SK-N-SH treated with all-trans-retinoic acid at 6 μM for 48 hours (cell line): ENCODE data around the gene TTYH3.
A peak's percentile ranks its signal among the peaks of the same experiment; 100 is the strongest.

Experiments
- ATAC-seq: fragments of 200-7000 bp; cut with Tn5 transposase; 3 replicates; pipeline ENCODE4 v1.9.1; 2020; ENCODE audit warnings: mild to moderate bottlenecking, moderate library complexity
- CSDC2 ChIP-seq: fragments of 250-450 bp; sonication (Bioruptor Pico); IDR thresholded peaks from 2 replicates; pipeline ENCODE4 v1.5.0; 2020; ENCODE audit warnings: mild to moderate bottlenecking, moderate library complexity
- GLIS3 ChIP-seq: fragments of 250-450 bp; sonication (Bioruptor Pico); IDR thresholded peaks from 2 replicates; pipeline ENCODE4 v1.5.0; 2020; ENCODE audit warnings: mild to moderate bottlenecking, moderate library complexity
- ISL1 ChIP-seq: fragments of 250-450 bp; sonication (Bioruptor Pico); IDR thresholded peaks from 2 replicates; pipeline ENCODE4 v2.1.2; 2022; ENCODE audit warnings: mild to moderate bottlenecking, moderate library complexity
- OSR1 ChIP-seq: fragments of 250-450 bp; sonication (Bioruptor Pico); IDR thresholded peaks from 2 replicates; pipeline ENCODE4 v1.8.0; 2022; ENCODE audit warnings: moderate library complexity, mild to moderate bottlenecking, inconsistent platforms
- PPARA ChIP-seq: fragments of 250-450 bp; sonication (Bioruptor Pico); IDR thresholded peaks from 2 replicates; pipeline ENCODE4 v1.5.0; 2020; ENCODE audit warnings: mild to moderate bottlenecking, borderline replicate concordance
- SNAI2 ChIP-seq: fragments of 250-450 bp; sonication (Bioruptor Pico); IDR thresholded peaks from 2 replicates; pipeline ENCODE4 v1.5.0; 2020; ENCODE audit warnings: mild to moderate bottlenecking, moderate library complexity
- TCF4 ChIP-seq: fragments of 250-450 bp; sonication (Bioruptor Pico); IDR thresholded peaks from 2 replicates; pipeline ENCODE4 v1.8.0; 2021; ENCODE audit warnings: mild to moderate bottlenecking, moderate library complexity, borderline replicate concordance
- TOX ChIP-seq: fragments of 250-450 bp; sonication (Bioruptor Pico); IDR thresholded peaks from 2 replicates; pipeline ENCODE4 v1.8.0; 2021; ENCODE audit warnings: mild to moderate bottlenecking, moderate library complexity, borderline replicate concordance
- ZC3H10 ChIP-seq: fragments of 250-450 bp; sonication (Bioruptor Pico); IDR thresholded peaks from 2 replicates; pipeline ENCODE4 v1.5.1; 2021; ENCODE audit warnings: mild to moderate bottlenecking, moderate library complexity
- ZFP3 ChIP-seq: fragments of 250-450 bp; sonication (Bioruptor Pico); IDR thresholded peaks from 2 replicates; pipeline ENCODE4 v1.5.0; 2020; ENCODE audit warnings: mild to moderate bottlenecking, moderate library complexity
- ZFP30 ChIP-seq: fragments of 450-650 bp; formaldehyde crosslinking; IDR thresholded peaks from 2 replicates; pipeline ENCODE4 v1.5.0; 2022; ENCODE audit warnings: mild to moderate bottlenecking, moderate library complexity
- ZNF565 ChIP-seq: fragments of 450-650 bp; formaldehyde crosslinking; conservative IDR thresholded peaks from 2 replicates; pipeline ENCODE4 v1.5.0; 2020; ENCODE audit warnings: low read depth, mild to moderate bottlenecking, moderate library complexity
- ZNF70 ChIP-seq: fragments of 450-650 bp; formaldehyde crosslinking; IDR thresholded peaks from 2 replicates; pipeline ENCODE4 v1.5.0; 2020; ENCODE audit warnings: mild to moderate bottlenecking, moderate library complexity
- TF ChIP-seq, protein P1 (sequence below): fragments of 250-450 bp; sonication (Bioruptor Pico); IDR thresholded peaks from 2 replicates; pipeline ENCODE4 v1.5.1; 2020; ENCODE audit warnings: low read depth, mild to moderate bottlenecking, moderate library complexity
- TF ChIP-seq, protein P2 (sequence below): fragments of 250-450 bp; sonication (Bioruptor Pico); IDR thresholded peaks from 2 replicates; pipeline ENCODE4 v1.8.0; 2021; ENCODE audit warnings: low read depth, mild to moderate bottlenecking, moderate library complexity, borderline replicate concordance
- TF ChIP-seq, protein P3 (sequence below): fragments of 250-450 bp; sonication (Bioruptor Pico); IDR thresholded peaks from 2 replicates; pipeline ENCODE4 v1.5.0; 2020; ENCODE audit warnings: mild to moderate bottlenecking, moderate library complexity
- TF ChIP-seq, protein P4 (sequence below): fragments of 250-450 bp; sonication (Bioruptor Pico); IDR thresholded peaks from 2 replicates; pipeline ENCODE4 v1.8.0; 2020; ENCODE audit warnings: mild to moderate bottlenecking, moderate library complexity, borderline replicate concordance
- TF ChIP-seq, protein P5 (sequence below): fragments of 250-450 bp; sonication (Bioruptor Pico); IDR thresholded peaks from 2 replicates; pipeline ENCODE4 v1.5.1; 2021; ENCODE audit warnings: mild to moderate bottlenecking, moderate library complexity

Gene TTYH3

DNA sequence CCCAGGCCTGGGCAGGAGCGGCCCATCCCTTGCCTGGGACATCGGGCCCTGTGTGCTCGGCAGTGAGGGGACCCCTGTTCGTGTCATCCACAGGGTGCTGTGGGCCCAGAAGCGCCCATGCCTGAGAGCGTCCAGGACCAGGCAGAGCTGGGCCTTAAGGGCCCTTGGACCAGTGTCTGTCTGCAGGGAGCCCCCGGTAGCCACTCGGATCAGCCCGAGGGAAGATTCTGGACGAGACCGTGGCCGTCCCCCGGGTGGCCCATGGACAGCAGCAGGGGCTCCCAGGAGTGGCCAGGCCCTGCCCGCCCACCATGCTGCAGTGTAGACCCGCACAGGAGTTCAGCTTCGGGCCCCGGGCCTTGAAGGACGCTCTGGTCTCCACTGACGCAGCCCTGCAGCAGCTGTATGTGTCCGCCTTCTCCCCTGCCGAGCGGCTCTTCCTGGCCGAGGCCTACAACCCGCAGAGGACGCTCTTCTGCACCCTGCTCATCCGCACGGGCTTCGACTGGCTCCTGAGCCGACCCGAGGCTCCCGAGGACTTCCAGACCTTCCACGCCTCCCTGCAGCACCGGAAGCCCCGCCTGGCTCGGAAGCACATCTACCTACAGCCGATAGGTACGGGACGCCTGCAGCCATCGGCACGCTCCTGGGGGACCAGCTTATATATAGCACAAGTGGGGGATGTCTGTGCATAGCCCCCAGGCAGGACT lies 68.5 kb downstream of the TTYH3 start:
- ATAC-seq = no peak
- TF ChIP-seq ZNF565 = no peak
- TF ChIP-seq, protein P1, sequence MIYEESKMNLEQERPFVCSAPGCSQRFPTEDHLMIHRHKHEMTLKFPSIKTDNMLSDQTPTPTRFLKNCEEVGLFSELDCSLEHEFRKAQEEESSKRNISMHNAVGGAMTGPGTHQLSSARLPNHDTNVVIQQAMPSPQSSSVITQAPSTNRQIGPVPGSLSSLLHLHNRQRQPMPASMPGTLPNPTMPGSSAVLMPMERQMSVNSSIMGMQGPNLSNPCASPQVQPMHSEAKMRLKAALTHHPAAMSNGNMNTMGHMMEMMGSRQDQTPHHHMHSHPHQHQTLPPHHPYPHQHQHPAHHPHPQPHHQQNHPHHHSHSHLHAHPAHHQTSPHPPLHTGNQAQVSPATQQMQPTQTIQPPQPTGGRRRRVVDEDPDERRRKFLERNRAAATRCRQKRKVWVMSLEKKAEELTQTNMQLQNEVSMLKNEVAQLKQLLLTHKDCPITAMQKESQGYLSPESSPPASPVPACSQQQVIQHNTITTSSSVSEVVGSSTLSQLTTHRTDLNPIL = no peak
- TF ChIP-seq, protein P2, sequence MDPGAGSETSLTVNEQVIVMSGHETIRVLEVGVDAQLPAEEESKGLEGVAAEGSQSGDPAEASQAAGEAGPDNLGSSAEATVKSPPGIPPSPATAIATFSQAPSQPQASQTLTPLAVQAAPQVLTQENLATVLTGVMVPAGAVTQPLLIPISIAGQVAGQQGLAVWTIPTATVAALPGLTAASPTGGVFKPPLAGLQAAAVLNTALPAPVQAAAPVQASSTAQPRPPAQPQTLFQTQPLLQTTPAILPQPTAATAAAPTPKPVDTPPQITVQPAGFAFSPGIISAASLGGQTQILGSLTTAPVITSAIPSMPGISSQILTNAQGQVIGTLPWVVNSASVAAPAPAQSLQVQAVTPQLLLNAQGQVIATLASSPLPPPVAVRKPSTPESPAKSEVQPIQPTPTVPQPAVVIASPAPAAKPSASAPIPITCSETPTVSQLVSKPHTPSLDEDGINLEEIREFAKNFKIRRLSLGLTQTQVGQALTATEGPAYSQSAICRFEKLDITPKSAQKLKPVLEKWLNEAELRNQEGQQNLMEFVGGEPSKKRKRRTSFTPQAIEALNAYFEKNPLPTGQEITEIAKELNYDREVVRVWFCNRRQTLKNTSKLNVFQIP (CRISPR knock-in tag) = no peak
- TF ChIP-seq TCF4 = no peak
- TF ChIP-seq, protein P3, sequence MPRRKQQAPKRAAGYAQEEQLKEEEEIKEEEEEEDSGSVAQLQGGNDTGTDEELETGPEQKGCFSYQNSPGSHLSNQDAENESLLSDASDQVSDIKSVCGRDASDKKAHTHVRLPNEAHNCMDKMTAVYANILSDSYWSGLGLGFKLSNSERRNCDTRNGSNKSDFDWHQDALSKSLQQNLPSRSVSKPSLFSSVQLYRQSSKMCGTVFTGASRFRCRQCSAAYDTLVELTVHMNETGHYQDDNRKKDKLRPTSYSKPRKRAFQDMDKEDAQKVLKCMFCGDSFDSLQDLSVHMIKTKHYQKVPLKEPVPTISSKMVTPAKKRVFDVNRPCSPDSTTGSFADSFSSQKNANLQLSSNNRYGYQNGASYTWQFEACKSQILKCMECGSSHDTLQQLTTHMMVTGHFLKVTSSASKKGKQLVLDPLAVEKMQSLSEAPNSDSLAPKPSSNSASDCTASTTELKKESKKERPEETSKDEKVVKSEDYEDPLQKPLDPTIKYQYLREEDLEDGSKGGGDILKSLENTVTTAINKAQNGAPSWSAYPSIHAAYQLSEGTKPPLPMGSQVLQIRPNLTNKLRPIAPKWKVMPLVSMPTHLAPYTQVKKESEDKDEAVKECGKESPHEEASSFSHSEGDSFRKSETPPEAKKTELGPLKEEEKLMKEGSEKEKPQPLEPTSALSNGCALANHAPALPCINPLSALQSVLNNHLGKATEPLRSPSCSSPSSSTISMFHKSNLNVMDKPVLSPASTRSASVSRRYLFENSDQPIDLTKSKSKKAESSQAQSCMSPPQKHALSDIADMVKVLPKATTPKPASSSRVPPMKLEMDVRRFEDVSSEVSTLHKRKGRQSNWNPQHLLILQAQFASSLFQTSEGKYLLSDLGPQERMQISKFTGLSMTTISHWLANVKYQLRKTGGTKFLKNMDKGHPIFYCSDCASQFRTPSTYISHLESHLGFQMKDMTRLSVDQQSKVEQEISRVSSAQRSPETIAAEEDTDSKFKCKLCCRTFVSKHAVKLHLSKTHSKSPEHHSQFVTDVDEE (CRISPR knock-in tag) = no peak
- TF ChIP-seq SNAI2 (CRISPR knock-in tag) = no peak
- no peak for TF ChIP-seq GLIS3 (CRISPR knock-in tag)
- no peak for TF ChIP-seq ZFP30 (CRISPR knock-in tag)
- TF ChIP-seq ZNF70 (CRISPR knock-in tag) = no peak
- no peak for TF ChIP-seq CSDC2 (CRISPR knock-in tag)
- no peak for TF ChIP-seq PPARA (CRISPR knock-in tag)
- no peak for TF ChIP-seq TOX (CRISPR knock-in tag)
- TF ChIP-seq OSR1 = no peak
- TF ChIP-seq ISL1 (CRISPR knock-in tag) = no peak
- no peak for TF ChIP-seq ZC3H10
- TF ChIP-seq ZFP3 (CRISPR knock-in tag) = no peak

DNA sequence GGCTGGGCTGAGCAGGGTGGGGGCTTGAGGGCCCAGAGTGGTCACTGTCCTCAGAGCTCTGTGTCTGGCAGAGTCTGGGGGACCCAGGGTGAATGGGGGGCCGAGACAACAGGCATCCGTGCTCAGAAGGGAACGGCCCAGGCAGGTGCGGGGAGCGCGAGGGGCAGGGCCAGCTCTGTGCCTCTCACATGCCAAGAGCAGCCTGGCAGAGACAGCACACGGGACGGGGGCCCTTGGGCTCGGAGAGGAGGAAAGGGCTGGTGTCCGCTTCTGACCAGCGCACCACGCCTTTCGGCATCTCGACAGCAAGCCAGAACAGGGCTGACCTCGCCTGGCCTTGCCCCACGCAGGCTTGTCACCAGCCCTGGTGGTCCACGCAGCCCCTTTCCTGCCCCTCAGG lies 69.6 kb downstream of the TTYH3 start:
- no peak for TF ChIP-seq TOX (CRISPR knock-in tag)
- TF ChIP-seq ISL1 (CRISPR knock-in tag) = no peak
- TF ChIP-seq, protein P4, sequence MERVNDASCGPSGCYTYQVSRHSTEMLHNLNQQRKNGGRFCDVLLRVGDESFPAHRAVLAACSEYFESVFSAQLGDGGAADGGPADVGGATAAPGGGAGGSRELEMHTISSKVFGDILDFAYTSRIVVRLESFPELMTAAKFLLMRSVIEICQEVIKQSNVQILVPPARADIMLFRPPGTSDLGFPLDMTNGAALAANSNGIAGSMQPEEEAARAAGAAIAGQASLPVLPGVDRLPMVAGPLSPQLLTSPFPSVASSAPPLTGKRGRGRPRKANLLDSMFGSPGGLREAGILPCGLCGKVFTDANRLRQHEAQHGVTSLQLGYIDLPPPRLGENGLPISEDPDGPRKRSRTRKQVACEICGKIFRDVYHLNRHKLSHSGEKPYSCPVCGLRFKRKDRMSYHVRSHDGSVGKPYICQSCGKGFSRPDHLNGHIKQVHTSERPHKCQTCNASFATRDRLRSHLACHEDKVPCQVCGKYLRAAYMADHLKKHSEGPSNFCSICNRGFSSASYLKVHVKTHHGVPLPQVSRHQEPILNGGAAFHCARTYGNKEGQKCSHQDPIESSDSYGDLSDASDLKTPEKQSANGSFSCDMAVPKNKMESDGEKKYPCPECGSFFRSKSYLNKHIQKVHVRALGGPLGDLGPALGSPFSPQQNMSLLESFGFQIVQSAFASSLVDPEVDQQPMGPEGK (CRISPR knock-in tag) = no peak
- TF ChIP-seq, all 23 proteins: peak for 0

DNA sequence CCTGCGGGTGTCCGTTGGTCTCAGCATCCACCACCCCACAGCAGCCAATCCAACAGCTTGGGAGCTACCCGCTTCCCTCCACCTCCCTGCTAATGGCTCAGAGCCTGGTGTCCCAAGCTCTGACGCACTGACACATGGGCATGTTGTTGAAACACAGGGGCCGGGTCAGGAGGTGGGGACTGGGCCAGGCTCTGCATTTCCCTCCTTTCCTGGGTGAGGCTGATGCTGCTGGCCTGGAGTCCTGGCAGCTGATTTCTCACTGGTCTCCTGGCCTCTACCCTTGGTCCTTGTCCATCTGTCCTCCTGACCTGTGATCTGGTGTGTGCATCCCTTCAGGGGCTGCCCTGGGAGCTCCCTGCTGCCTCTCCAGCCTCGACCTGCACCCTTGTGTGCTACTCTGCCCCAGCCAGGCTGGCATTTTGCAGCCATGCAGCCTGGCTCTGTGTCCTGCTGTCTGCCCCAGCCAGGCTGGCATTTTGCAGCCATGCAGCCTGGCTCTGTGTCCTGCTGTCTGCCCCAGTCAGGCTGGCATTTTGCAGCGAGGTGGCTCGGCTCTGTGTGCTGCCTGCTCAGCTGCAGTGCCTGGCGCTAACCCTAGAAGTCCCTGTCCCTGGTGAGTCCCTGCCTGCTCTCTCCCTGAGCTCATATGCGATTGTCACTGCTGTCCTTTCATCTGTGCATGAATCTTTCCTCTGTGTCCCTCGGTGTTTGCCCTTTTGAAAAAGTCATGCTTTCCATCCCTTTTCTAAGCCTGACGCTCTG lies 70.2 kb downstream of the TTYH3 start:
- ATAC-seq = peak; percentile 15
- TF ChIP-seq OSR1 = no peak
- TF ChIP-seq, protein P5, sequence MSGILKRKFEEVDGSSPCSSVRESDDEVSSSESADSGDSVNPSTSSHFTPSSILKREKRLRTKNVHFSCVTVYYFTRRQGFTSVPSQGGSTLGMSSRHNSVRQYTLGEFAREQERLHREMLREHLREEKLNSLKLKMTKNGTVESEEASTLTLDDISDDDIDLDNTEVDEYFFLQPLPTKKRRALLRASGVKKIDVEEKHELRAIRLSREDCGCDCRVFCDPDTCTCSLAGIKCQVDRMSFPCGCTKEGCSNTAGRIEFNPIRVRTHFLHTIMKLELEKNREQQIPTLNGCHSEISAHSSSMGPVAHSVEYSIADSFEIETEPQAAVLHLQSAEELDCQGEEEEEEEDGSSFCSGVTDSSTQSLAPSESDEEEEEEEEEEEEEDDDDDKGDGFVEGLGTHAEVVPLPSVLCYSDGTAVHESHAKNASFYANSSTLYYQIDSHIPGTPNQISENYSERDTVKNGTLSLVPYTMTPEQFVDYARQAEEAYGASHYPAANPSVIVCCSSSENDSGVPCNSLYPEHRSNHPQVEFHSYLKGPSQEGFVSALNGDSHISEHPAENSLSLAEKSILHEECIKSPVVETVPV (CRISPR knock-in tag) = no peak

More for the DNA sequence above, 69.6 kb downstream of the TTYH3 start:
- ATAC-seq = no peak

DNA sequence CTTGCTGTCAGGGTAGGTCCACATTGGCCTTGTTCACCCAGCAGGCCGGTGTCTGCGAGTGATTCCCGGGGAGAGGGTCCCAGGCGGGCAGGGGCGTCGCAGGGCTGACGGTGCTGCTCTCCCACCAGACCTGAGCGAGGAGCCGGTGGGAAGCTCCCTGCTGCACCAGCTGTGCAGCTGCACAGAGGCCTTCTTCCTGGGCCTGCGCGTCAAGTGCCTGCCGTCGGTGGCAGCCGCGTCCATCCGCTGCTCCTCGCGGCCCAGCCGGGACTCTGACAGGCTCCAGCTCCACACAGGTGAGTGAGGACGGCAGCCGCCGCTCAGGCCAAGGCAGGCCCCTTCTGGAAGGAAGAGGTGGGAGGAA lies 70.8 kb downstream of the TTYH3 start:
- ATAC-seq = no peak
- TF ChIP-seq ZFP3 (CRISPR knock-in tag) (no peak), ZNF565 (no peak), ZNF70 (CRISPR knock-in tag) (no peak), ZFP30 (CRISPR knock-in tag) (no peak)
- TF ChIP-seq, protein P4 (CRISPR knock-in tag) = no peak
- TF ChIP-seq, all 23 proteins: peak for 0
